SU-DHL-6 (cell line): Measurements from ENCODE around the gene TMED8.

Experiments
- H2AFZ ChIP-seq: fragments of 200-600 bp; sonication (generic); 2 replicates; pipeline ENCODE4 v1.6.1; 2014; ENCODE audit warnings: low read depth, mild to moderate bottlenecking, moderate library complexity, mixed read lengths, antibody characterized with exemption, low read length; ENCODE audit not compliant: severe bottlenecking
- H3F3A ChIP-seq: fragments of 200-600 bp; shearing (Covaris generic); 2 replicates; pipeline ENCODE4 v1.6.0; 2016; ENCODE audit warnings: antibody characterized with exemption, mild to moderate bottlenecking; ENCODE audit not compliant: insufficient read depth
- H3K27ac ChIP-seq: fragments of 200-600 bp; sonication (generic); 2 replicates; pipeline ENCODE4 v1.5.1; 2016; ENCODE audit warnings: low read depth, mild to moderate bottlenecking, low read length, moderate library complexity, mixed read lengths
- H3K27me3 ChIP-seq: fragments of 200-600 bp; sonication (generic), shearing (Covaris generic); 2 replicates; pipeline ENCODE4 v1.6.0; 2014; ENCODE audit warnings: mild to moderate bottlenecking, low read length
- H3K36me3 ChIP-seq: fragments of 200-600 bp; sonication (generic); 2 replicates; pipeline ENCODE4 v1.6.1; 2014; ENCODE audit warnings: mild to moderate bottlenecking, low read length, mixed read lengths
- H3K4me2 ChIP-seq: fragments of 300-600, 200-600 bp; shearing (Covaris generic), sonication (generic); 2 replicates; pipeline ENCODE4 v1.6.0; 2014; ENCODE audit warnings: low read length, low read depth, mild to moderate bottlenecking; ENCODE audit not compliant: poor library complexity, severe bottlenecking
- H3K4me3 ChIP-seq: fragments of 200-600 bp; sonication (generic); 2 replicates; pipeline ENCODE4 v1.5.1; 2014; ENCODE audit warnings: antibody characterized with exemption, low read length, mild to moderate bottlenecking, mixed read lengths; ENCODE audit not compliant: insufficient read depth, poor library complexity, severe bottlenecking
- H3K79me2 ChIP-seq: fragments of 200-600 bp; sonication (generic); 2 replicates; pipeline ENCODE4 v1.6.1; 2014; ENCODE audit warnings: mild to moderate bottlenecking, low read length, moderate library complexity; ENCODE audit not compliant: insufficient read depth
- H3K9ac ChIP-seq: fragments of 200-600 bp; sonication (generic); 2 replicates; pipeline ENCODE4 v1.7.0; 2014; ENCODE audit warnings: mild to moderate bottlenecking, low read length
- H3K9me2 ChIP-seq: fragments of 200-600 bp; sonication (generic); replicated peaks from 2 replicates; pipeline ENCODE4 v1.6.1; 2014; ENCODE audit warnings: low read length; ENCODE audit not compliant: insufficient read depth
- H3K9me3 ChIP-seq: fragments of 200-600 bp; sonication (generic); 2 replicates; pipeline ENCODE4 v1.6.1; 2014; ENCODE audit warnings: low read length, mixed read lengths; ENCODE audit not compliant: insufficient read depth
- H4K20me1 ChIP-seq: fragments of 200-600 bp; sonication (generic); 2 replicates; pipeline ENCODE4 v1.6.1; 2014; ENCODE audit warnings: low read depth, mild to moderate bottlenecking, antibody characterized with exemption, low read length, moderate library complexity, mixed read lengths
- CTCF ChIP-seq: fragments of 200-600 bp; sonication (generic); IDR thresholded peaks from one replicate; pipeline ENCODE4 v1.5.1; 2017; ENCODE audit warnings: antibody characterized with exemption, mild to moderate bottlenecking, low read length, moderate library complexity; ENCODE audit not compliant: insufficient read depth, poor library complexity, severe bottlenecking
- EZH2phosphoT487 ChIP-seq: fragments of 200-600 bp; sonication (generic), shearing (Covaris generic); conservative IDR thresholded peaks from 2 replicates; pipeline ENCODE4 v1.6.1; 2018; ENCODE audit warnings: mild to moderate bottlenecking, antibody characterized with exemption, low read length, moderate library complexity, mixed read lengths

TMED8 gene

GRCh38 chr14:77303417-77304156 lies 73.3 kb downstream of the TMED8 start:
- TF ChIP-seq EZH2phosphoT487 (no peak), CTCF (no peak)
- no peaks in the 10 kb centered on the region for H3F3A ChIP-seq
- H3K4me3 ChIP-seq = no peak overlapping the region
- H3K79me2 ChIP-seq = no peaks in the 10 kb centered on the region
- no peak overlapping the region for H2AFZ ChIP-seq
- no peak overlapping the region for H3K27ac ChIP-seq
- no peak overlapping the region for H3K4me2 ChIP-seq
- no peaks in the 10 kb centered on the region for H3K9me3 ChIP-seq
- no peaks in the 10 kb centered on the region for H3K27me3 ChIP-seq
- no peaks in the 10 kb centered on the region for H3K36me3 ChIP-seq
- H4K20me1 ChIP-seq = no peaks in the 10 kb centered on the region
- H3K9me2 ChIP-seq = no peaks in the 10 kb centered on the region
- no peak overlapping the region for H3K9ac ChIP-seq

GRCh38 chr14:77302926-77303325 lies 74.0 kb downstream of the TMED8 start:
- H3F3A ChIP-seq = no peaks in the 10 kb centered on the region
- no peak for TF ChIP-seq CTCF
- no peaks in the 10 kb centered on the region for H3K27me3 ChIP-seq
- H3K9me3 ChIP-seq = no peaks in the 10 kb centered on the region
- no peaks in the 10 kb centered on the region for H3K36me3 ChIP-seq
- no peaks in the 10 kb centered on the region for H3K79me2 ChIP-seq
- no peaks in the 10 kb centered on the region for H3K9me2 ChIP-seq
- no peak overlapping the region for H3K9ac ChIP-seq
- H2AFZ ChIP-seq = no peak overlapping the region
- no peak overlapping the region for H3K4me3 ChIP-seq
- H3K4me2 ChIP-seq = no peak overlapping the region
- no peak overlapping the region for H3K27ac ChIP-seq
- H4K20me1 ChIP-seq = no peaks in the 10 kb centered on the region

DNA sequence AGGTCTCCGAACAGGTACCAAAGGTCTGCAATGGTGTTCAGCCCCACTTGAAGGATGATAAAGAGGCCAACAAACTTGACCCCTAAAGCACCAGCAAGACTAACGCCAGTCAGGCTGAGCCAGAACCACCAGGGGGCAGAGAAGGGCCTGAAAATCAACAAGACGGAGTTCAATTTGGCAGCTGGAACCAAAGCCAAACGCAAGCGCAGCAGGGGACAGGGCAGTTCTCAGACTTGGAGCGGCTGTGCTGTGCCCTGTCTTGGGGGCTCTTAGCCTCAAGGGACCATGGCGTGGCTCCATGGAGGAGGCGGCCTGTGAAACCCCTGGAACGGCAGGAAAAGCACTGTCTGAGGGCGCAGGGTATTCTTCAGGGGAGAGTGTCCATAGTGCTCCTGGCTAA lies 75.8 kb downstream of the TMED8 start:
- Histone ChIP-seq H3K9ac (no peak overlapping the region), H3K9me2 (no peaks in the 10 kb centered on the region), H3K9me3 (no peaks in the 10 kb centered on the region), H3K4me2 (no peak overlapping the region), H3K27ac (no peak overlapping the region), H2AFZ (no peak overlapping the region), H3K79me2 (no peaks in the 10 kb centered on the region), H3K4me3 (no peak overlapping the region), H3K27me3 (no peaks in the 10 kb centered on the region), H3F3A (no peaks in the 10 kb centered on the region), H4K20me1 (no peaks in the 10 kb centered on the region), H3K36me3 (no peaks in the 10 kb centered on the region)
- TF ChIP-seq EZH2phosphoT487 = no peak
- peak; percentile 87 for TF ChIP-seq CTCF
